Liver (tissue), 3 donors: ENCODE results near the gene FRMD4A.

Source experiments
- ATF3 ChIP-seq: IDR thresholded peaks from 2 replicates; pipeline ENCODE4 v1.6.1; 2016; ENCODE audit warnings: antibody characterized with exemption
- CTCF ChIP-seq: fragments of 150-350 bp; IDR thresholded peaks from 2 replicates; pipeline ENCODE4 v1.5.1; 2017; ENCODE audit warnings: improper control_type of control experiment, low read depth, low read length; ENCODE audit not compliant: missing input control
- EGR1 ChIP-seq, 2 donors: IDR thresholded peaks; 2 replicates each; pipeline ENCODE4 v1.6.1; 2016 to 2018; ENCODE audit warnings: antibody characterized with exemption in 2 of 2, low read depth in 2 of 2
- GABPA ChIP-seq, 2 donors: IDR thresholded peaks in 1 of 2; conservative IDR thresholded peaks in 1 of 2; 2 replicates each; pipeline ENCODE4 v1.6.1; 2016; ENCODE audit warnings: antibody characterized with exemption in 2 of 2, mild to moderate bottlenecking in 1 of 2, moderate library complexity in 1 of 2
- HNF4G ChIP-seq: IDR thresholded peaks from 2 replicates; pipeline ENCODE4 v1.6.1; 2016; ENCODE audit warnings: antibody characterized with exemption
- NR2F2 ChIP-seq: IDR thresholded peaks from 2 replicates; pipeline ENCODE4 v1.6.1; 2016; ENCODE audit warnings: antibody characterized with exemption
- RAD21 ChIP-seq, 2 donors: IDR thresholded peaks; 2 replicates each; pipeline ENCODE4 v1.6.1; 2016; ENCODE audit warnings: antibody characterized with exemption in 2 of 2, mild to moderate bottlenecking in 2 of 2
- RXRA ChIP-seq, 2 donors: IDR thresholded peaks; 2 replicates each; pipeline ENCODE4 v1.6.1; 2017 to 2018; ENCODE audit warnings: antibody characterized with exemption in 2 of 2, mild to moderate bottlenecking in 1 of 2
- SP1 ChIP-seq: IDR thresholded peaks from 2 replicates; pipeline ENCODE4 v1.6.1; 2018; ENCODE audit warnings: antibody characterized with exemption, mild to moderate bottlenecking
- TAF1 ChIP-seq: conservative IDR thresholded peaks from 2 replicates; pipeline ENCODE4 v1.6.1; 2016; ENCODE audit warnings: antibody characterized with exemption, mild to moderate bottlenecking
- YY1 ChIP-seq: IDR thresholded peaks from 2 replicates; pipeline ENCODE4 v1.6.1; 2016; ENCODE audit warnings: antibody characterized with exemption, mild to moderate bottlenecking
- TF ChIP-seq, protein P1 (sequence below): IDR thresholded peaks from 2 replicates; pipeline ENCODE4 v1.6.1; 2016; ENCODE audit warnings: antibody characterized with exemption
- TF ChIP-seq, protein P2 (sequence below): IDR thresholded peaks from 2 replicates; pipeline ENCODE4 v1.6.1; 2016; ENCODE audit warnings: antibody characterized with exemption, mild to moderate bottlenecking
- TF ChIP-seq, protein P3 (sequence below): IDR thresholded peaks from 2 replicates; pipeline ENCODE4 v1.6.1; 2016; ENCODE audit warnings: antibody characterized with exemption
- donor health status: healthy.
- donor health status: healthy.

DNA sequence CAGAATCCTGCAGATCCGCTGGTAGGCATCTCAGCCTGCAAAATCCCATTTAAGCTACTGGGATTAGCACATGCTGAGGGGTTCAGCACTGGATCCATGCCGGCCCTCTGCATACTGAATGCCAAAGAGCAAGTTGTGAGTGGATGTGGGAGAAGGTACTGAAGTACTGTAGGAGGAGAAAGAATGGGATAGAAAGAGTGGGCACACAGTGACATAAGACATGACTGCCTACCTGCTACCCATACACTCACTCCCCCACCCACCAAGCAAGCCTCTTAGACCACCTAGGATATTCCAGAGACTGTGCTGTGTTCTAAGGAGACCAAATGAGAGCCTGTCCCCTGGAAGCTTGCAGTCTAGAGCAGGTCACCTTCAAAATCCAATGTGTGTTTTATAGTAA, 215.9 kb downstream of the FRMD4A start:
- no peak for TF ChIP-seq CTCF
- no peak for TF ChIP-seq RAD21 (IDR thresholded peaks at IDR 0.05)
- TF ChIP-seq TAF1, result no peak
- TF ChIP-seq YY1, result no peak
- TF ChIP-seq, protein P1, sequence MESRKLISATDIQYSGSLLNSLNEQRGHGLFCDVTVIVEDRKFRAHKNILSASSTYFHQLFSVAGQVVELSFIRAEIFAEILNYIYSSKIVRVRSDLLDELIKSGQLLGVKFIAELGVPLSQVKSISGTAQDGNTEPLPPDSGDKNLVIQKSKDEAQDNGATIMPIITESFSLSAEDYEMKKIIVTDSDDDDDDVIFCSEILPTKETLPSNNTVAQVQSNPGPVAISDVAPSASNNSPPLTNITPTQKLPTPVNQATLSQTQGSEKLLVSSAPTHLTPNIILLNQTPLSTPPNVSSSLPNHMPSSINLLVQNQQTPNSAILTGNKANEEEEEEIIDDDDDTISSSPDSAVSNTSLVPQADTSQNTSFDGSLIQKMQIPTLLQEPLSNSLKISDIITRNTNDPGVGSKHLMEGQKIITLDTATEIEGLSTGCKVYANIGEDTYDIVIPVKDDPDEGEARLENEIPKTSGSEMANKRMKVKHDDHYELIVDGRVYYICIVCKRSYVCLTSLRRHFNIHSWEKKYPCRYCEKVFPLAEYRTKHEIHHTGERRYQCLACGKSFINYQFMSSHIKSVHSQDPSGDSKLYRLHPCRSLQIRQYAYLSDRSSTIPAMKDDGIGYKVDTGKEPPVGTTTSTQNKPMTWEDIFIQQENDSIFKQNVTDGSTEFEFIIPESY, result no peak
- no peak for TF ChIP-seq ATF3
- TF ChIP-seq SP1, result no peak
- TF ChIP-seq HNF4G, result no peak
- TF ChIP-seq RXRA (IDR thresholded peaks at IDR 0.05), result no peak
- TF ChIP-seq, protein P2, sequence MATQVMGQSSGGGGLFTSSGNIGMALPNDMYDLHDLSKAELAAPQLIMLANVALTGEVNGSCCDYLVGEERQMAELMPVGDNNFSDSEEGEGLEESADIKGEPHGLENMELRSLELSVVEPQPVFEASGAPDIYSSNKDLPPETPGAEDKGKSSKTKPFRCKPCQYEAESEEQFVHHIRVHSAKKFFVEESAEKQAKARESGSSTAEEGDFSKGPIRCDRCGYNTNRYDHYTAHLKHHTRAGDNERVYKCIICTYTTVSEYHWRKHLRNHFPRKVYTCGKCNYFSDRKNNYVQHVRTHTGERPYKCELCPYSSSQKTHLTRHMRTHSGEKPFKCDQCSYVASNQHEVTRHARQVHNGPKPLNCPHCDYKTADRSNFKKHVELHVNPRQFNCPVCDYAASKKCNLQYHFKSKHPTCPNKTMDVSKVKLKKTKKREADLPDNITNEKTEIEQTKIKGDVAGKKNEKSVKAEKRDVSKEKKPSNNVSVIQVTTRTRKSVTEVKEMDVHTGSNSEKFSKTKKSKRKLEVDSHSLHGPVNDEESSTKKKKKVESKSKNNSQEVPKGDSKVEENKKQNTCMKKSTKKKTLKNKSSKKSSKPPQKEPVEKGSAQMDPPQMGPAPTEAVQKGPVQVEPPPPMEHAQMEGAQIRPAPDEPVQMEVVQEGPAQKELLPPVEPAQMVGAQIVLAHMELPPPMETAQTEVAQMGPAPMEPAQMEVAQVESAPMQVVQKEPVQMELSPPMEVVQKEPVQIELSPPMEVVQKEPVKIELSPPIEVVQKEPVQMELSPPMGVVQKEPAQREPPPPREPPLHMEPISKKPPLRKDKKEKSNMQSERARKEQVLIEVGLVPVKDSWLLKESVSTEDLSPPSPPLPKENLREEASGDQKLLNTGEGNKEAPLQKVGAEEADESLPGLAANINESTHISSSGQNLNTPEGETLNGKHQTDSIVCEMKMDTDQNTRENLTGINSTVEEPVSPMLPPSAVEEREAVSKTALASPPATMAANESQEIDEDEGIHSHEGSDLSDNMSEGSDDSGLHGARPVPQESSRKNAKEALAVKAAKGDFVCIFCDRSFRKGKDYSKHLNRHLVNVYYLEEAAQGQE, result no peak
- TF ChIP-seq EGR1 (IDR thresholded peaks at IDR 0.05; ENCODE audit: low read depth in 2 of 2), result no peak
- TF ChIP-seq, protein P3, sequence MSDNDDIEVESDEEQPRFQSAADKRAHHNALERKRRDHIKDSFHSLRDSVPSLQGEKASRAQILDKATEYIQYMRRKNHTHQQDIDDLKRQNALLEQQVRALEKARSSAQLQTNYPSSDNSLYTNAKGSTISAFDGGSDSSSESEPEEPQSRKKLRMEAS, result no peak
- TF ChIP-seq NR2F2, result no peak
- TF ChIP-seq GABPA (IDR thresholded peaks at IDR 0.05 in 1 of 2, conservative IDR thresholded peaks at IDR 0.05 in 1 of 2), result no peak
